GM18520 (cell line): Measurements from ENCODE around the gene PRKCH.

ENCODE experiments used
- ATAC-seq: cut with Tn5 transposase; IDR thresholded peaks from one replicate; pipeline ENCODE4 v1.9.1; 2021; ENCODE audit not compliant: unreplicated experiment

Gene PRKCH

GRCh38 chr14:61540931-61541330, 219.6 kb downstream of the PRKCH start:
- ATAC-seq, result no peak

- no peak for ATAC-seq
Measured at GRCh38 chr14:61542848-61543790, 221.7 kb downstream of the PRKCH start.

- ATAC-seq, result no peak
Measured at GRCh38 chr14:61543946-61544345, 222.6 kb downstream of the PRKCH start.

- ATAC-seq, result no peak
Measured at GRCh38 chr14:61544448-61545330, 223.3 kb downstream of the PRKCH start.

GRCh38 chr14:61545726-61546455, 224.5 kb downstream of the PRKCH start:
- no peak for ATAC-seq

- ATAC-seq, result no peak
Measured at GRCh38 chr14:61547186-61548069, 226.0 kb downstream of the PRKCH start.

GRCh38 chr14:61549425-61549824, 228.0 kb downstream of the PRKCH start:
- no peak for ATAC-seq

- no peak for ATAC-seq
Measured at GRCh38 chr14:61551384-61551783, 230.0 kb downstream of the PRKCH start.

GRCh38 chr14:61552241-61552640, 230.9 kb downstream of the PRKCH start:
- no peak for ATAC-seq

- ATAC-seq, result no peak
Measured at GRCh38 chr14:61553730-61554641, 232.6 kb downstream of the PRKCH start.

GRCh38 chr14:61555056-61555838, 233.9 kb downstream of the PRKCH start:
- ATAC-seq, result no peak

- ATAC-seq, result no peak
Measured at GRCh38 chr14:61556455-61556854, 235.1 kb downstream of the PRKCH start.

GRCh38 chr14:61557262-61557661, 235.9 kb downstream of the PRKCH start:
- ATAC-seq, result no peak

GRCh38 chr14:61557854-61558253, 236.5 kb downstream of the PRKCH start:
- no peak for ATAC-seq

GRCh38 chr14:61558271-61558670, 236.9 kb downstream of the PRKCH start:
- no peak for ATAC-seq

GRCh38 chr14:61559641-61560201, 238.3 kb downstream of the PRKCH start:
- no peak for ATAC-seq

- ATAC-seq, result no peak
Measured at GRCh38 chr14:61560323-61560722, 238.9 kb downstream of the PRKCH start.

GRCh38 chr14:61561104-61561503, 239.7 kb downstream of the PRKCH start:
- ATAC-seq, result no peak
